Stimulated activated CD8-positive, alpha-beta memory T cell treated with anti-CD3 and anti-CD28 coated beads, Interleukin-12 subunit alpha, Interleukin-12 subunit beta, amount 100 ng/mL, for 24 hours (primary cell): ENCODE measurements around the gene EPM2A.

Source experiments
- DNase-seq: peaks from one replicate; pipeline ENCODE4 v3.0.0-alpha.2; 2020; ENCODE audit errors: extremely low read depth

The EPM2A gene

GRCh38 chr6:145673504-145673903 is 61.8 kb downstream of the EPM2A start:
- DNase-seq: no peak

- no peak for DNase-seq
These were observed 65.0 kb downstream of the EPM2A start for GRCh38 chr6:145670311-145670710.

GRCh38 chr6:145669627-145670034 is 65.7 kb downstream of the EPM2A start:
- DNase-seq: no peak

- DNase-seq: no peak
These were observed 66.5 kb downstream of the EPM2A start for GRCh38 chr6:145668844-145669243.

GRCh38 chr6:145660676-145661075 is 74.6 kb downstream of the EPM2A start:
- DNase-seq: no peak

- DNase-seq: no peak
These were observed 79.2 kb downstream of the EPM2A start for GRCh38 chr6:145656128-145656527.

- no peak for DNase-seq
These were observed 82.7 kb downstream of the EPM2A start for GRCh38 chr6:145652572-145652971.

- DNase-seq: no peak
These were observed 83.3 kb downstream of the EPM2A start for GRCh38 chr6:145651988-145652387.

GRCh38 chr6:145648149-145648548 is 87.2 kb downstream of the EPM2A start:
- DNase-seq: no peak

GRCh38 chr6:145647602-145648001 is 87.7 kb downstream of the EPM2A start:
- DNase-seq: no peak

- no peak for DNase-seq
These were observed 91.6 kb downstream of the EPM2A start for GRCh38 chr6:145643760-145644159.

- peak; percentile 49 for DNase-seq
These were observed 101.2 kb downstream of the EPM2A start for GRCh38 chr6:145633981-145634627.

- no peak for DNase-seq
These were observed 102.3 kb downstream of the EPM2A start for GRCh38 chr6:145632971-145633370.

- no peak for DNase-seq
These were observed 103.9 kb downstream of the EPM2A start for GRCh38 chr6:145631374-145631773.

GRCh38 chr6:145630598-145630997 is 104.7 kb downstream of the EPM2A start:
- no peak for DNase-seq

GRCh38 chr6:145629478-145629877 is 105.8 kb downstream of the EPM2A start:
- DNase-seq: no peak

GRCh38 chr6:145627451-145627850 is 107.9 kb downstream of the EPM2A start:
- no peak for DNase-seq

GRCh38 chr6:145626857-145627256 is 108.5 kb downstream of the EPM2A start:
- DNase-seq: no peak

- no peak for DNase-seq
These were observed 112.1 kb downstream of the EPM2A start for GRCh38 chr6:145623231-145623630.

GRCh38 chr6:145621776-145622175 is 113.5 kb downstream of the EPM2A start:
- no peak for DNase-seq

GRCh38 chr6:145620088-145620487 is 115.2 kb downstream of the EPM2A start:
- DNase-seq: no peak

GRCh38 chr6:145609521-145609920 is 125.8 kb downstream of the EPM2A start:
- DNase-seq: no peak

GRCh38 chr6:145608850-145609249 is 126.5 kb downstream of the EPM2A start:
- DNase-seq: no peak

- DNase-seq: no peak
These were observed 131.3 kb downstream of the EPM2A start for GRCh38 chr6:145603991-145604390.
